Measurements from ENCODE around the gene ZNF174. TPM values are rescaled to one million over a fixed set of nuclear protein-coding genes. Genes with fewer than 3 reads are reported as not detected.

Gene ZNF174
- total and polyA plus RNA-seq, 9 donors: 6.1 to 9.5 (median 7.9) TPM

- peaks cover 3% of the 10 kb centered on the region for H3K27me3 ChIP-seq (ENCODE audit: control insufficient read depth, insufficient read depth, low read length)
- H3K9me3 ChIP-seq (replicated peaks; ENCODE audit: control insufficient read depth, low read depth, low read length): peaks cover 15% of the 10 kb centered on the region
- no peak for DNase-seq
- H3K4me3 ChIP-seq (ENCODE audit: low read length): no peak overlapping the region
- peaks cover 8% of the 10 kb centered on the region for H3K36me3 ChIP-seq (ENCODE audit: control insufficient read depth, insufficient read depth, low read length)
- H3K27ac ChIP-seq (ENCODE audit: low read length): no peak overlapping the region
- WGBS (ENCODE audit: insufficient coverage): no CpG with 5 or more reads among the region's 4 CpGs
- H3K4me1 ChIP-seq (ENCODE audit: control insufficient read depth, insufficient read depth, low read length): peaks cover 7% of the 10 kb centered on the region
Observed at GRCh38 chr16:3439637-3440036, 38.6 kb downstream of the ZNF174 start.

- Histone ChIP-seq H3K27me3 (ENCODE audit: control insufficient read depth, insufficient read depth, low read length) (no peaks in the 10 kb centered on the region), H3K4me3 (ENCODE audit: low read length) (peak within 1 kb of the TSS; percentile 73), H3K27ac (ENCODE audit: low read length) (peak within 1 kb of the TSS; percentile 90), H3K9me3 (replicated peaks; ENCODE audit: control insufficient read depth, low read depth, low read length) (peaks cover 15% of the 10 kb centered on the region), H3K4me1 (ENCODE audit: control insufficient read depth, insufficient read depth, low read length) (peaks cover 7% of the 10 kb centered on the region), H3K36me3 (ENCODE audit: control insufficient read depth, insufficient read depth, low read length) (peaks cover 15% of the 10 kb centered on the region)
- WGBS (ENCODE audit: insufficient coverage): 49% methylated on average over 52 of the region's 61 CpGs
- peak; percentile 98 for DNase-seq
Observed at GRCh38 chr16:3443108-3444031, 42.4 kb downstream of the ZNF174 start, which contains the start of the genes NAA60 and ZNF597. Gene NAA60, plus strand, starts transcription at chr16:3443680. Its CDS starts 32,548 bp downstream, at chr16:3476228. Gene ZNF597, minus strand, starts transcription at chr16:3443504. Its CDS starts 351 bp downstream, at chr16:3443153.

GRCh38 chr16:3444032-3444388, 43.0 kb downstream of the ZNF174 start:
- H3K4me3 ChIP-seq (ENCODE audit: low read length): peak overlapping the region; percentile 73
- H3K27ac ChIP-seq (ENCODE audit: low read length): peak overlapping the region; percentile 90
- WGBS (ENCODE audit: insufficient coverage): 48% methylated on average over 6 of the region's 10 CpGs
- peaks cover 7% of the 10 kb centered on the region for H3K4me1 ChIP-seq (ENCODE audit: control insufficient read depth, insufficient read depth, low read length)
- peak; percentile 50 for DNase-seq
- H3K9me3 ChIP-seq (replicated peaks; ENCODE audit: control insufficient read depth, low read depth, low read length): peaks cover 15% of the 10 kb centered on the region
- H3K27me3 ChIP-seq (ENCODE audit: control insufficient read depth, insufficient read depth, low read length): no peaks in the 10 kb centered on the region
- peaks cover 18% of the 10 kb centered on the region for H3K36me3 ChIP-seq (ENCODE audit: control insufficient read depth, insufficient read depth, low read length)

DNA sequence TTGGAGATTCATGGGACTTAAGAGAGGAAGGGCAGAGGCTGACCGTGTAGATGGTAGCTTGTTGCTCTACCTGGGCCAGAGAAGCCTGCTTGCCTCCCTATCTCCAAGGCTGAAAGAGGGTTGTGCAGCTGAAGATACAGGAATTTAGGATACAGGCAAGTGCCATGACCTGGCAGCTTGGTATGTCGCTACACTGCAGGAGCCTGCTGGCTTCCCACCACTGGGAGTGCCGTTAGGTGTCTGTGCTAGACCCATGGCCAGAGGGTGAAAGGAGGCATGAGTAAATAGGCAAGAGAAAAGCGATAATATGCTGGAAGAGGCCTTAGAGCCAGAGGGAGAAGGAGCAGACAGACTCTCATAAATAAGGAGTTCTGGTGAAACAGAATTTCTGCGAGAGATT, 53.1 kb downstream of the ZNF174 start:
- Histone ChIP-seq H3K36me3 (ENCODE audit: control insufficient read depth, insufficient read depth, low read length) (peaks cover 2% of the 10 kb centered on the region), H3K27ac (ENCODE audit: low read length) (no peak overlapping the region), H3K4me3 (ENCODE audit: low read length) (no peak overlapping the region), H3K4me1 (ENCODE audit: control insufficient read depth, insufficient read depth, low read length) (peaks cover 24% of the 10 kb centered on the region), H3K9me3 (replicated peaks; ENCODE audit: control insufficient read depth, low read depth, low read length) (no peaks in the 10 kb centered on the region), H3K27me3 (ENCODE audit: control insufficient read depth, insufficient read depth, low read length) (no peaks in the 10 kb centered on the region)
- no peak for DNase-seq
- WGBS (ENCODE audit: insufficient coverage): 79% methylated on average over 4 of the region's 5 CpGs

DNA sequence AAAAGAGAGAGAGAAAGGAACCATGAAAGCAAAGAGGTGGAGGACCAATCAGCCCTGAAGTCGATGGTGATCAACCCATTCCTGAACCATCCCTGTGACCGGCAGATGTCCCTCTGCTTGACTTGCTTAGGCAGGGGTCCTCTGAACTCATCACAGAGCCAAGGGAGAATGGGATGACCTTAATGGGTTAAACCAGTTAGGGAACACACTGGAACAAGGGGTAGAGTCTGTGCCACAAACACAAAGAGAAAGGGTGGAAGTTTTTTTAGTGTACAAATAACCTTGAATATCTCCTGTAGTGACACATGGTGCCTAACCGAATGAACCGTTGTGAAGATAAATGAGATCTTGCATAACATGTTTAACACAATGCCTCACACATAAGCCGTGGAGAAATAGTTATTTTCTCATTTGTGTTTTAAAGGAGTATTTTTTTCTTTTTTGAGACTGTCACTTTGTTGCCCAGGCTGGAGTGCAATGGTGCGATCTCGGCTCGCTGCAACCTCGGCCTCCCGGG, 53.7 kb downstream of the ZNF174 start:
- Histone ChIP-seq H3K4me1 (ENCODE audit: control insufficient read depth, insufficient read depth, low read length) (peaks cover 30% of the 10 kb centered on the region), H3K4me3 (ENCODE audit: low read length) (no peak overlapping the region), H3K9me3 (replicated peaks; ENCODE audit: control insufficient read depth, low read depth, low read length) (no peaks in the 10 kb centered on the region), H3K36me3 (ENCODE audit: control insufficient read depth, insufficient read depth, low read length) (peaks cover 2% of the 10 kb centered on the region), H3K27me3 (ENCODE audit: control insufficient read depth, insufficient read depth, low read length) (no peaks in the 10 kb centered on the region), H3K27ac (ENCODE audit: low read length) (no peak overlapping the region)
- no peak for DNase-seq
- no CpG with 5 or more reads among the region's 10 CpGs for WGBS (ENCODE audit: insufficient coverage)

DNA sequence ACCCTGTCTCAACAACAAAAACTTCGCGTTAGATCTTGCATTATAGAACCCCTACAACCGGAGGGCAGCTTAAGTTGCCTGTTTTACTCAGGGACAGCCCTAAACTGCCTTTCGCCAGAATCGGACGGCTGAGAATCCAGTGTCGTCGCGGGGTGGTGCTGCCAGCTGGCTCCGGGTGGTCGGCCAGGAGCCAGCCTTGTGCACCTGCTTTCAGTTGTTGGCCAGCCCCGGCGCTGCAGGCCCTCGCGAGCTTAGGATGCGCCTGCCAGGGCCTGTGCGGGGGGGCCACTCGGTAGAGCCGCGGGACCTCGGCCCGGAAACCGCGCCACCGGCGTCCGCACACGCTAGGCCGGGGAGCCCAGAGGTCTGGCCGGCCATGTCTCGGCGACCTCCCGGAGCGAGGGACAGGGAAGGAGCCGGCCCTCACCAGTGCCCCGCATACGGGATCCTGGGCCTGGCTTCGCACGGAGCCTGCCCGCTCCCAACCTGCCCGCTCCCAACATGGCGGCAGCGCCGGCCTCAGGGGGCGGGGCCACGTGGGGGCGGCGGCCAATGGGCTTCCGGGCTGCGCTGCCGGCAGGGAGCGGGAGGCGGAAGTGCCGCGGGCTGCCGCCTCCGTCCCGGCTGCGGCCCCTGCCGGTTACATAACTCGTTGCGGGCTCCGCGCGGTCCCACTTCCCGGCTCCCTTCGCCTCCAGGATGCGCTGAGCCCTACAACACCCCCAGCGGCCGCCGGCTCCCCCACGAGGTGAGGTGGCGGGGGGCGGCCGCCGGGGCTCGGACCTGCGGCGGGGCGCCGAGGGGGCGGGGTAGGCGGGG, 56.6 kb downstream of the ZNF174 start:
- Histone ChIP-seq H3K4me3 (ENCODE audit: low read length) (peak overlapping the region; percentile 62), H3K27me3 (ENCODE audit: control insufficient read depth, insufficient read depth, low read length) (no peaks in the 10 kb centered on the region), H3K36me3 (ENCODE audit: control insufficient read depth, insufficient read depth, low read length) (no peaks in the 10 kb centered on the region), H3K4me1 (ENCODE audit: control insufficient read depth, insufficient read depth, low read length) (peaks cover 47% of the 10 kb centered on the region), H3K9me3 (replicated peaks; ENCODE audit: control insufficient read depth, low read depth, low read length) (no peaks in the 10 kb centered on the region), H3K27ac (ENCODE audit: low read length) (peak overlapping the region; percentile 86)
- WGBS (ENCODE audit: insufficient coverage): under 1% methylated on average over 76 of the region's 83 CpGs
- DNase-seq: peak; percentile 96

DNA sequence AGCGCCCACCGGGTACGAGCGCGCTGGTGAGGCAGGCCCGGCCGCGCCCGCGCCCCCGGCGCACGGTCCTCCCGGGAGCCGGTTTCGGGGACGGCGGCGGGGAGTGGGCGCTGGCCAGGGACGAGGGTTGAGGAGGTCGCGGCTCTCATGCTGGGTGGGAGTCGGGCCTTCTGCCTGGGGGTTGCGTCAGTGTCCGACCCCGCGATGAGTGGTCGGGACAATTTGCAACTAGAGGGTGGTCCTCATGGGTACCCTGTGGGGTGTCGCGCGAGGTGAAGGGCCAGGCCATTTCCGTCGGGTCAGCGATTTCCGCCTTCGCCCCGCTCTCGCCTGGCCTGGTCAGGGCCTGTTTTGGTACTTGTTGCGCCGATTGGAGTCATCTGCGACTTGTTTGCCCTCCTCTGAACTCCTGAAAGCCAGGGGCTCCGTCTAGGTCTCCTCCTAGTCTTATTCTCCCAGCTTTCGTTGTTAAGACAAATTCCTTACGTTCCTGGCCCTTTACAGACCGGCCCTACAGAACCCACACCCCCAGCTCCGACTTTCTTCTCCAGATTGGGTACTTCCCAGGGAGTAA, 57.4 kb downstream of the ZNF174 start:
- no peaks in the 10 kb centered on the region for H3K36me3 ChIP-seq (ENCODE audit: control insufficient read depth, insufficient read depth, low read length)
- H3K9me3 ChIP-seq (replicated peaks; ENCODE audit: control insufficient read depth, low read depth, low read length): no peaks in the 10 kb centered on the region
- DNase-seq: peak; percentile 48
- peak overlapping the region; percentile 85 for H3K27ac ChIP-seq (ENCODE audit: low read length)
- peak overlapping the region; percentile 62 for H3K4me3 ChIP-seq (ENCODE audit: low read length)
- H3K4me1 ChIP-seq (ENCODE audit: control insufficient read depth, insufficient read depth, low read length): peaks cover 47% of the 10 kb centered on the region
- H3K27me3 ChIP-seq (ENCODE audit: control insufficient read depth, insufficient read depth, low read length): no peaks in the 10 kb centered on the region
- under 1% methylated on average over 41 of the region's 47 CpGs for WGBS (ENCODE audit: insufficient coverage)

- Histone ChIP-seq H3K4me3 (ENCODE audit: low read length) (peak overlapping the region; percentile 62), H3K27ac (ENCODE audit: low read length) (peak overlapping the region; percentile 85), H3K27me3 (ENCODE audit: control insufficient read depth, insufficient read depth, low read length) (no peaks in the 10 kb centered on the region), H3K4me1 (ENCODE audit: control insufficient read depth, insufficient read depth, low read length) (peaks cover 48% of the 10 kb centered on the region), H3K9me3 (replicated peaks; ENCODE audit: control insufficient read depth, low read depth, low read length) (no peaks in the 10 kb centered on the region), H3K36me3 (ENCODE audit: control insufficient read depth, insufficient read depth, low read length) (no peaks in the 10 kb centered on the region)
- DNase-seq: no peak
- 10% methylated on average over 7 of the region's 10 CpGs for WGBS (ENCODE audit: insufficient coverage)
Observed at GRCh38 chr16:3458852-3459361, 57.9 kb downstream of the ZNF174 start.

All from muscle of leg (tissue), 11 donors.